GM10847 (cell line): Measurements from ENCODE around the gene ATP2A3.

Experiments
- POLR2A ChIP-seq: IDR thresholded peaks from 2 replicates; pipeline ENCODE4 v1.6.1; 2011; ENCODE audit not compliant: insufficient read length; ENCODE audit errors: extremely low read depth

Gene ATP2A3

GRCh38 chr17:3964203-3965117, at the start of gene ATP2A3:
ATP2A3 (minus strand) TSS chr17:3964437; CDS start chr17:3964291, 146 bp downstream.
- TF ChIP-seq POLR2A = peak; percentile 83

DNA sequence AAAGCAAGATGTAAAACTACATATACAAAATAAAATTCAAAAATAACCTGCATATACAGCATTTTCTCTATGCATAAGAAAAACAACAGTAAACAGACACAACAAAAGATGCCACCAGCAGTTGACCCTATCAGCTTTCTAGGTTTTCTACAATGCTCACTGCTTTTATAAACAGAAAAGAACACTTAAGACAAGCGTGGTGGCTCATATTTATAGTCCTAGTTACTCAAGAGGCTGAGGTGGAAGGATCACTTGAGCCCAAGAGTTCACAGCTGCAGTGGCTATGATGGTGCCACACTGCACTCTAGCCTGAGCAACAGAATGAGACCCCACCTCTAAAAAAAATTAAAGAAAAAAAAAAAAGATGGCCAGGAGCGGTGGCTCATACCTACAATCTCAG, 46.5 kb upstream of the ATP2A3 start:
- TF ChIP-seq POLR2A = no peak

GRCh38 chr17:4009186-4009785, 45.0 kb upstream of the ATP2A3 start:
- TF ChIP-seq POLR2A = no peak

DNA sequence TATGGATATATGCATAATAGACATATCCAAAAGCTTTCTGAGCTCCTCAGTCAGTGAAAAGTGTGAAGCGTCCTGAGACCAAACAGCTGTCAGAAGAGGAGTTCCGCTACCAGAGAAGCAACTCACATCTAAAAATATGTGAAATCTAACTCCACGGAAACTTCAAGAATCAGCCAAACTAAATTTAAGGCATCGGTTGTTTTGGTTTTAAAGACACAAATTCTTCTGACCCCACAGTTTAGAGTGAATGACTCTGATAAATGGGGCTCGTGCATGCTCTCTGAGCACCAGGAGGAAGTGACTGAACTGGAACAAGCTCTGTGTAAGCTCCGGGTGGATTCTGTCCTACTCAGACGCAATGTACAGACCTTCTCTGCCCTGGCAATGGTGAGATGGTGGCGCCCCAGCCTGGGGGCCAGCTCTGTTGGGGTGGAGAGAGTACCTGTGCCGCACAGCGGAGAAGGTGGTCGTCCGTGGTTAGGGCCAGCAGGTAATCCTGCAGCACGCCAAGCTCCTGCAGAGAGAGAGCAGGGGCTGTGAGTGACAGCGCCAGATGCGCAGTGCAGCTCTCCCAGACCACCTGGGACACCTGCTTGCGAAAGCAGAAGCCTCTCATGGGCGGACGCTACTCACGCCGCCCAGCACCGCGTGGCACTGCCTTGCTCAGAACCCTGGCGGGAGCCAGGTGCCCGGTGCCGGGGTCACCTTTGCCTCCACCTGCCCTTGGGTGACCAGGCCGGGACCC, 44.4 kb upstream of the ATP2A3 start:
- no peak for TF ChIP-seq POLR2A

GRCh38 chr17:4008082-4008435, 43.8 kb upstream of the ATP2A3 start:
- no peak for TF ChIP-seq POLR2A

- no peak for TF ChIP-seq POLR2A
Measured at GRCh38 chr17:4007346-4008081, 43.3 kb upstream of the ATP2A3 start.

GRCh38 chr17:4006745-4007211, 42.5 kb upstream of the ATP2A3 start:
- TF ChIP-seq POLR2A = no peak

- no peak for TF ChIP-seq POLR2A
Measured at GRCh38 chr17:4006165-4006589, 41.9 kb upstream of the ATP2A3 start.

DNA sequence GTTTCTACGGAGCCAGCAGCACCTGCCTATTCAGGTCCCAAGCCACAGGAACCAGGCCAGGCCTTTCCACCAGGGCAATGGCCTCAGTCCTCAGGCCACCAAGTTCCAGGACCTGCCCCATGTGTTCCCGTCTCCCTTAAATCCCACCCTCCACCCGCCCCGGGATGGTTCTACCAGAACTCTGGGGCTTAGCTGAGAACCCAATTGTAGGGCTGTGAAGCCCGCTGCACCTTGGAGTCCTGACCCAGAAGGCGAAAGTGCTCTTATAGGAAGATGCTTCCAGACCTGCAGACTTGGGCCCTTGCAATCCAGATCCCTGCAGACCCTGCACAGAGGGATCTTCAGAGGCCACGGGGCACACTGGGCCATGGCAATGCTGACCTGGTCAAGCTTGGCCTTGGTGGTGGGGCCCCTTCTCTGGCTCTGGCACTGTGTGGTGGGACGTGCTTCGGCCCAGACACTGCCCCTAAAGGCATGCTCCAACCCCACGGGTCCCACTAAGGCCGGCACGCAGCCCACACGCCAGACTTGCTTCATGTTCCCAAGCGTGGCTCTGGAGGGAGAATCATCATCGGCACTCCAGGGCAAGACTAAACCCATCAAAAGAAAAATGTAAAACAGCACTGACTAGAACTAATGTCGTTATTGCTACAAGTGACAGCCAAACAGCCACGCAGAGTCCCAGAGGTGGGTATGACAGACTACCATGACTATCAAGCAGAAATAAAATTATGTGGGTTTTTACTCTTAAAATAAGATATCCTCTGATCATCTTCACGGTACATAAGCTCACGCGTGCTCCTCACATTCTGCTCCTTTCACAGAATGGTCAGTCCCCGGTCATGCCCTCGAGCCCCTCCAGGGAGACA, 41.3 kb upstream of the ATP2A3 start:
- TF ChIP-seq POLR2A = no peak

GRCh38 chr17:4004517-4005295, 40.5 kb upstream of the ATP2A3 start:
- TF ChIP-seq POLR2A = no peak

DNA sequence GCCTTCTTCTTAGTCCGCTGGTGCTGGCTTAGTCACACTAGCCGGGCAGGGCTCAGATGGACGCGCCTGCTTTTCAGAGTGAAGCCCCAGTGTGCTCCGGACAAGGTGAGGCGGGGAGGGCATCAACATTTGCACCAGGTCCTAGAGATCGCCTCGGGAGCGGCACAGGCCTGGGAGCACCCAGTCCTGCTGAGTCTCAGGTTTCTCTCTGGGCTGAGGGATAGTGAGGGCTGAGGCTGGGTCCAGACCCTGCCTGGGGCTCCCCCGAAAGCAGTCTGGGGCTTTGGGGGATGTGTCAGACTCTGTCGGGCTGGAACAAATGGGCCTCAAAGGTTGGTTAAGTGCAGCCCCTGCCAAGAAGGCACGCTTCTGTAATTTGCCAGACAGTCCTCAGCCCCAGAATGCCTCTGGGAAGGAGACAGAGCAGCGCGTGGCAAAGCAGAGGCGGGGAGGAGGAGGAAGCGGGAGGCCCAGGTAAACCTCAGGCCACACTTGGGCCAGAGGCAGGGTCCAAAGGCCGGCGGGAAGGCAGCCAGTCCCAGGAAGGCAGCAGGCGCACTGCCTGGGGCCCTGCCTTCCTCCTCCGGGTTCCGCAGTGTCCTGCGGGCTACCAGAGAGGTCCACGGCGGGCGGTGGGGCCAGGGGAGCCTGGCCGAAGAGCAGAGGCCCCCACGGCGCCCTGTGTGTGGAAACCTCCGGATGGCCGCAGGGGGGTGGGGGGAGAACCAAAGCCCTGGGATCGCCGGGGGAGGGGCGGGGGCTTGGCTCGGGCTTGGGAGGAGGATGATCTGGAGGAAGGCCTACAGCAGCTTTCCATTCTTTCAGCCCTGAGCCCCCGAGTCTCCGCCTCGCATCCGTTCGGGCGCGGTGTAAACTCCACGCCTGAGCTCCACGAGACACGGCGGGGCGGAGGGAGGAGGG, 39.5 kb upstream of the ATP2A3 start:
- no peak for TF ChIP-seq POLR2A

DNA sequence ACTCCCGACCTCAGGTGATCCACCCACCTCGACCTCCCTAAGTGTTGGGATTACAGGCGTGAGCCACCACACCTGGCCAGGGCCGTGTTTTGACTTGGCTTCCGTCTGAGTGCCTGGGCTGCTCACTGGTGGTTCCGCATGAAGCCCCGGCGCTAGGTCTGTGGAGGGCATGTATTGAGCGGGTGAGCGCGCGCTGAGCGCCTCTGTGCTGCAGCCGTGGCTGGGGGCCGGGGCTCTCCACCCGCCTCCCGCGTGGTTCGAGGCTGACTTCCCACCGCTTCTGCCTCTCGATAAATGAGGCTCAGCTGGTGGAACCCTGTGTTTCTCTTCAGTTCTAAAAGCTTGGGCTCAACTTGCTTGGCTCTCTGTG, 38.9 kb upstream of the ATP2A3 start:
- TF ChIP-seq POLR2A = no peak
